NCI-H2081 (cell line): ENCODE results near the gene VWF.
"Not testable (repeated sequence)": the region's sequence is repeated elsewhere in the genome, so short reads cannot be mapped to it uniquely, and the experiment has no call there.

Source experiments
- DNase-seq, 2 experiments: peaks; one replicate each; lab custom pipeline; 2025; lab: John Stamatoyannopoulos, UW

Gene VWF

DNA sequence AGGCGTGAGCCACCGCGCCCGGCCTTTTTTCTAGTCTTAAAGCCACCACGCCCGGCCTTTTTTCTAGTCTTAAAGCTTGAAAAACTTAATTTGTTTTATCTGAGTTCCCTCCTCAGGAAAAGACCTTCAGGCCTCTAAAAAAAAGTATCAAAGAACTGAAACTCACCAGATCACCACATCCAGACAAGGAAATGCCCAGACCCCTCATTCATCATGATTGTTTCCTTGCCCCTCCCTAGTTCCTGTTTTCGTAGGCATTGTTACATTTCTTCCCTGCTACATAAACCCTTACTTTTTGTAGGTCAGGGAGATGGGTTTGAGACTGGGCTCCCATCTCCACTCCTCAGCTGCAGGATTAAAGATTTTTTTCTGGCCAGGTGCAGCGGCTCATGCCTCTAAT is 21.1 kb upstream of the VWF start:
- no peak for DNase-seq

DNA sequence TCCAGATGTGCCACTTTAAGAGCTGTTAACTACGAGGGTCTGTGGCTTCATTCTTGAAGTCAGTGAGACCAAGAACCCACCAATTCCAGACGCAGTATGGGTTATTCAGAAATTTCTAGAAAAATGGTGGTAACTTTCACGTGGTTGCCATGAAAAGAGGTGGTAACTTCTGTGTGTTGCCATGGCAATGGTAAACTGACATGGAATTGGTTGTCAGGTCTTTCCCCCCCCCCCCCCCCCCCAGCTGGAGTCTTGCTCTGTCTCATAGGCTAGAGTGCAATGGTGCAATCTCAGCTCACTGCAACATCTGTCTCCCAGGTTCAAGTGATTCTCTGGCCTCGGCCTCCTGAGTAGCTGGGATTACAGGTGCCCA is 18.8 kb upstream of the VWF start:
- no peak for DNase-seq

DNA sequence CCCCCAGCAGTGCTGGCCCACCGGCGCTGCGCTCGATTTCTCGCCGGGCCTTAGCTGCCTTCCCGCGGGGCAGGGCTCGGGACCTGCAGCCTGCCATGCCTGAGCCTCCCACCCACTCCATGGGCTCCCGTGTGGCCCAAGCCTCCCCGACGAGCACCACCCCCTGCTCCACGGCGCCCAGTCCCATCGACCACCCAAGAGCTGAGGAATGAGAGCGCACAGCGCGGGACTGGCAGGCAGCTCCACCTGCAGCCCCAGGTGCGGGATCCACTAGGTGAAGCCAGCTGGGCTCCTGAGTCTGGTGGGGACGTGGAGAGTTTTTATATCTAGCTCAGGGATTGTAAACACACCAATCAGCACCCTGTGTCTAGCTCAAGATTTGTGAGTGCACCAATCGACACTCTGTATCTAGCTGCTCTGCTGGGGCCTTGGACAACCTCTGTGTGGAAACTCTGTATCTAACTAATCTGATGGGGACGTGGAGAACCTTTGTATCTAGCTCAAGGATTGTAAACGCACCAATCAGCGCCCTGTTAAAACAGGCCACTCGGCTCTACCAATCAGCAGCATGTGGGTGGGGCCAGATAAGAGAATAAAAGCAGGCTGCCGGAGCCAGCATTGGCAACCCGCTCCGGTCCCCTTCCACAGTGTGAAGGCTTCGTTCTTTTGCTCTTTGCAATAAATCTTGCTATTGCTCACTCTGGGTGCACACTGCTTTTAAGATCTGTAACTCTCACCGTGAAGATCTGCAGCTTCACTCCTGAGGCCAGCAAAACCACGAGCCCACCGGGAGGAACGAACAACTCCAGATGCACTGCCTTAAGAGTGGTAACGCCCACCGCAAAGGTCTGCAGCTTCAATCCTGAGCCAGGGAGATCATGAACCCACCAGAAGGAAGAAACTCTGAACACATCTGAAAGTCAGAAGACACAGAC is 18.2 kb upstream of the VWF start:
- not testable (repeated sequence) for DNase-seq

DNA sequence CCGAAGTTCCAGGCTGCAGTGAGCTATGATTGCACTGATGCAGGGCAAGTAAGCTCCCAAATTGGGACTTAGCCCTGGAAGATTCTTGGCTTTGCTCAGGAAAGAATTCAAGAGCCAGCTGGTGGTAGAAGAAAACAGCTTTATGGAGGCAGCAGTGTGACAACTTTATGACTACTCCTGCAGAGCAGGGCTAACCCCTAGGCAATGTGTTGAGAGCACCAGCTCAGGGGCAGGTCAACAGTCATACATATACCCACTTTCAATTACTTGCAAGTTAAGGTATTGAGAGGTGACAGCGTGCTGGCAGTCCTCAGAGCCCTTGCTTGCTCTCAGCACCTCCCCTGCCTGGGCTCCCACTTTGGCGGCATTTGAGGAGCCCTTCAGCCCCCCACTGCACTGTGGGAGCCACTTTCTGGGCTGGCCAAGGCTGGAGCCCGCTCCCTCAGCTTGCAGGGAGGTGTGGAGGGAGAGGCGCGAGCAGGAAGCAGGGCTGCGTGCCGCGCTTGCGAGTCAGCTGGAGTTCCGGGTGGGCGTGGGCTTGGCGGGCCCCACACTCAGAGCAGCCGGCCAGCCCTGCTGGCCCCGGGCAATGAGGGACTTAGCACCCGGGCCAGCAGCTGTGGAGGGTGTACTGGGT is 17.4 kb upstream of the VWF start:
- DNase-seq = not testable (repeated sequence)

DNA sequence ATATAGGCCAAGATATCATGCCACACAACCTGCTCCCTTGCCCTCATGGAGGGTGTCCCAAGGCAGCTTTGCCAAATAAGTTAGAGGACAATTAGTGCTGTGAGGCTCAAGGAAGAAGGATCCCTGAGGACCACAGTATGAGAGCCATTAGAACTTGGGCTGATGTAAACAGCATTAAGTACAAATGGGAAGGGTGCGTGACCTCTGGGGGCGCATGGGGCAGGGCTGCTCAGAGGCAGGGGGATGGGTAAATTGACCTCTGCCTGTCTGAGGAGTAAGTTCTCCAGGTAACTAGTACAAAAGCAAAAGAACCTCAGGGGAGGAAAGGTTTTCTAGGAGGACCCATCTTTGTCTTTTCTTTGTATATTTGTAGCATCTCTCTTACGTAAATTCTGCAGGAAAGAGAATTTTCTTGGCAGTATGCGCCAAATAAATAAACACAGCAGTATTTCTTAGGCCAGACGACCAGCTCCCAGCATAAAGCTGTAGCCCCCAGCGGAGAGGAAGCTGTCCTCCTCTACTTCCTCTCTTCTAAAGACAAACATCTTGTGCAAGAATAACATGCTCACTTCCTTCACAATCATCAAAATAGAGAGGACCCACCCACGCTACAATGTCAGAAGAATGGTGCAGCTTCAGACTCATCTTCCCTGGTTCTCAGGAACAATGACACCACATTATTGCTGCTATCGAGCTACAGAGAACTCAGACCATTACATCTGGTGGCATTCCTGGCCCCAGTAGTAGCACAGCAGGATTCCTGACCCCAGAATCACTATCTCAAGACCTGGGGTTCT is 16.4 kb upstream of the VWF start:
- no peak for DNase-seq

DNA sequence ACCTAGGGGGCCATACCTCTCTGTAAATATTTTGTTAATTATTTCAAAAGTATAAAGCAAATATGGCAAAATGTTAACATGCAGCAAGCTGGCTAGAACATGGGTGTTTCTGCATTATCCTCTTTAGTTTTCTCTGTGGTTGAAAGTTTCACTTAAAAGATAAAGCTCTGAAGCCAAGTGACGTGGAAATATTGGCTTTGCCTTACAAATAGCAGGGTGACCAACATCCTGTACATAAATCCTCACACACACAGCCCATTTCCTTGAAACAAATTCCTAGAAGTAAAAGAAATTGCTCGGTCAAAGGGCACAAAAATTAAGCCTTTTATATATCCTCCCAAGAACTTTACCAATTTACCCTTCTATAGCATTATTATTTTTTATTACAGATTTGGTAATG is 10.6 kb upstream of the VWF start:
- DNase-seq = no peak

DNA sequence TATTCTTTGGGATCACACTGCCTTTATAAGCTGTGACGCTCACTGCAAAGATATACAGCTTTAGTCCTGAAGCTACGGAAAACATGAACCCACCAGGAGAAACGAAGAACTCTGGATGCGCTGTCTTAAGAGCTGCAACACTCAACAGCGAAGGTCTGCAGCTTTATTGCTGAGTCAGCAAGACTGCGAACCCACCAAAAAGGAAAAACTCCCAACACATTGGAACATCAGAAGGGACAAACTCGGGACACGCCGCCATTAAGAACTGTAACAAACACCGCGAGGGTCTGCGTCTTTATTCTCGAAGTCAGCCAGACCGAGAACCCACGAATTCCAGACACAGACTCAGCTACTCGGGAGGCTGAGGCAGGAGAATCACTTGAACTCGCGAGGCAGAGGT is 9.2 kb upstream of the VWF start:
- DNase-seq = no peak

DNA sequence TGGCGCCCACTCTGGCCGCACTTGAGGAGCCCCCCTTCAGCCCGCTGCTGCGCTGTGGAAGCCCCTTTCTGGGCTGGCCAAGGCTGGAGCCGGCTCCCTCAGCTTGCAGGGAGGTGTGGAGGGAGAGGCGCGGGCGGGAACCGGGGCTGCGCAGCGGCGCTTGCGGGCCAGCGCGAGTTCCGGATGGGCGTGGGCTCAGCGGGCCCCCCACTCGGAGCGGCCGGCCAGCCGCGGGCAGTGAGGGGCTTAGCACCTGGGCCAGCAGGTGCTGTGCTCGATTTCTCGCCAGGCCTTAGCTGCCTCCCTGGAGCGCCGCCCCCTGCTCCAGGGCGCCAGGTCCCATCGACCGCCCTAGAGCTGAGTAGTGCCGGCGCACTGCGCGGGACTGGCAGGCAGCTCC is 8.0 kb upstream of the VWF start:
- no peak for DNase-seq

DNA sequence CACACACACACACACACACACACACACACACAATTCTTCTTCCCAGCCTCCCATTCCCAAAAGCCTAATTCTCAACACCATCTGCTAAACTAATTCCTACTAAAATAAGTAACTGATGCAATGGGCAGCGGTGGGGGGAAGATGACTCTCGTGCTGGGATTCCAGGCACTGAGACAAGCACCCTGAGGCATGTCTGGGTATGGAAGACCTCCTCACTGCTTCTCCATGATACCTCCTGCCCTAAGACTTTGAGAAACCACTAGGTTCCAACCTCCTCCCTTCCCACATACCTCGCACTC is 789 bp upstream of the VWF start:
- no peak for DNase-seq

DNA sequence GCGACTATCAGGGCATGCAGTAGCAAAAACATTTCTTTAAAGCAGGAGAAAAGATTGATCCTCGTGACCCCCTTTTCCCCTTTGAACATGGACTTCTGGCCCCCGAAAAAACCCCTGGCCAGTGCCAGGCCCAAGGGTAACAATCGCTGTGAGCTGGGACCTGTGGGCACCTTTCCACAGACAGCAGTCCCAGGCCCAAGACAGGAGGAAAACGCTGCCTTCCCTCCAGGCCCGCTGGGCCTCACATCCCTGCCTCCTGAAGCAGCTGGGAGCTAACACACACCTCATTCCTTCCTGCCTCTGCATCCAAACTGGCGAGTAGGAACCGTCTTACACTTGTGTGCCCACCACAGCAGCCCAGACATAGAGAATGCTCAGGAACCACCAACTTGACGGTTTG is 1.2 kb downstream of the VWF start:
- DNase-seq = no peak

DNA sequence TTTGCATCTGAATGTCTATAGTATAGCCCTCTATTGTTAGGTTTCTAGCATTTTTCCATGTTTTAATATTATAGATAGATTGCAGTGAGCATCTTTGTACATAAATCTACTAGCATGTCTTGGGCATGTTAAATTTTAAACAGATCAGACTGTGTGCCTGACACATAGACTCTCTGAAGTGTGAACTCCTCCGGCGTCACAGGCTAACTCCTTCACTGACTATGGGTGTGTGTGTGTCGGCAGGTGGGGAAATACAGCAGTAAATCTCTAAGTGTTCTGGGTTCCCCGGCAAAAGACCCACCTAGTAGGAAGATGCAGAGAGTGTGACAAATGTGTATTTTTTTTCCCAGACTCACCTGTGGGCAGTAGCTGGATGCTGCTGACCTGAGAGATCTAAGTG is 2.3 kb downstream of the VWF start:
- no peak for DNase-seq

DNA sequence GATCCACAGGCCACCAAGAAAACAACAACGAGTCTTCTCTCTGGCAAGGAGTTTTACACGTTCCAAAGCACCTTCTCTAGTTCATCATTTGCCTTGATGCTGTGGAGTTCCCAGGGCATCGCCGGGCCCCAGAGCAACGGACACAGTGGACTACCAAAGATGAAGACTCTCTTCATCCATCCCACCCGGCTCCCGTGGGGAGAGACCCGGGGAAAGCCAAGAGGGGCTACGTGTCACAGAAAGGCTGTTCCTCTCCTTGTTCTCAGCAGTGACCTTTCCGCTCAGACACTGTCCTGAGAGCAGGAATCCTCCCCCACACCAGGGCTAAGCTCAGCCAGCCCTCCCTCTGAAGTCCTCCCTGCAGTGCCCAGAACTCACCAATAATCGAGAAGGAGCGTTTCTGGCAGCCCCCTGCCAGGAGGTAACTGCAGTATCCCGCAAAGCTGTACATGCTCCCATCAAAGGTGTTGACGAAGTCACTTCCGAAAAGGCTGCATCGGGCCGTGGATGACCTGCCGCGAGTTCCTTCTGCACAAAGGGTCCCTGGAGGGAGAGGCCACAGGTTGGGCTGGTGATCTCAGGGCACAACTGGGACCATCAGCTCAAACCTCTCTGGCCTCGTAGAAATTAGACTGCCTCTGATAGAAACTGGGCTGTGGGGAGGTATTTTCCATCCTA is 3.5 kb downstream of the VWF start:
- no peak for DNase-seq

DNA sequence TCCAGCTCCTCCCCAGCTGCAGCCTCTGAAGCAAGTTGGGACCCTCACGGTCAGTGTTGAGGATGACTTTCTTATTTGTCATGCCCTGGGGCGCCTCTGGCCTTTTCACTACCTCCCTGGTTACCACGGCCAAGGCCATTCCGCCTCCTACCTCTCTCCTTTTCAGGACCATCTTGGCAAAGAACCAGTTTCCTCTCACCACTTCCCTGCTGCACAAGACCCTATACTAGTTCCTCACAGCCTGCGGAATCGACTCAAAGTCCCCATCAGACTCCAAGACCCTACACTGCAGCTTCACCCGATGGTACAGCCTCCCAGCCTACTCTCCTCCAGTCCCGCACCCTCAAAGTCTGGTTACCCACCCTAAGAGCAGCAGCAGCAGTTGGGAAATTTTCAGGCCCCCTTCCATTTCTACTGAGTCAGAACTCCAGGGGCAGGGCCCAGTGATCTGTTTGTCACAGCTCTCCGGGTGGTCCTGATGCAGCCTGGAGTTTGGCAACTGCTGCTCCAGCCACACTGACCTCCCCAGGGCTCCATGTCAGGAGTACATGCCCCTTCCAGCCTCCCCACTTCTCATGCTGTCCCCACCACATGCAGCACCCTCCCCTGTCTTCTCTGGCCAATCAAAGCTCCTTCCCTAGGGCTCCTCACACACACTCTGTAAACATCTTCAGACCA is 5.4 kb downstream of the VWF start:
- no peak for DNase-seq

DNA sequence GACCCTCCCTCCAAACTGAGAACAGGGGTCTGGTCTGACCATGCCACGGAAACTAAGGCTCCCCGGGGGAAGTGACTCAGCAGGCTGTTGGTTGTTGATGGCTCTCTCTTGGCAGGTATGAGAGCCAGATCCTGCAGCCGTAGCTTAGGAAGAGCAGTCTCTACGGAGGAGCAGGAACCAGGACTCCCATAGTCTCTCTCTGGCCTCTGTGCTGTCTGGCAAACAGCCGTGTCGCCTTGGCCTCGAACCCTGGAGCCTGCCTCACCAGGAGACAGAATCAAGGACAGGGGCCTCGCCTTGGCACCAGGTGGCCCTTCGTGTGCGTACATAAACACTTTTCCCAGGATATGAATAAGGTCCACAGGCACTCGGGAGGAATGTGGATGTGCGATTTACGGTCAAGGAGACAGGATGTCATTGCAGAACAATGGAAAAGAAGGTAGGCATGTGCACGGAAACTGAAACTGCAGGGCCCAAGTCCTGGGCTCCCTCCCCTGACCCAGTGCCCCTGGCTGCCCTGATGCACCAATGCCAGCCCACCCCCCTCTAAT is 7.9 kb downstream of the VWF start:
- no peak for DNase-seq

DNA sequence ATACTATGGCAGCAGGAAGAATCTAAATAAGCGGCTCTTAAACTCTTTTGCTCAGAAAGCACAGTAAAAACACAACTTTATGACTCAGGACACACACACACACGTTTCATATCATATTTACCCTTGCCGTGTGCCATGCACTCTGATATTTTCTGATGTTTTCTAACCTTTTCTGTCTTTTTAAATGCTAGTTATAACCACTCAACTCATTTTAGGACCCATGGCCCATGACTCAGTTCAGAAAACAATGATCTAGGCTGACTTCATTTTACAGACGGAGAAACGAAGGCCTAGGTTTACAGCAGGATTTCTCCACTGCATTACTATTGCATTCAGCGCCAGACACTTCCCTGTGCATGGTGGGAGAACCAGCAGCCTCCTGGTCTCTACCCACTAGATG is 9.1 kb downstream of the VWF start:
- DNase-seq = no peak

DNA sequence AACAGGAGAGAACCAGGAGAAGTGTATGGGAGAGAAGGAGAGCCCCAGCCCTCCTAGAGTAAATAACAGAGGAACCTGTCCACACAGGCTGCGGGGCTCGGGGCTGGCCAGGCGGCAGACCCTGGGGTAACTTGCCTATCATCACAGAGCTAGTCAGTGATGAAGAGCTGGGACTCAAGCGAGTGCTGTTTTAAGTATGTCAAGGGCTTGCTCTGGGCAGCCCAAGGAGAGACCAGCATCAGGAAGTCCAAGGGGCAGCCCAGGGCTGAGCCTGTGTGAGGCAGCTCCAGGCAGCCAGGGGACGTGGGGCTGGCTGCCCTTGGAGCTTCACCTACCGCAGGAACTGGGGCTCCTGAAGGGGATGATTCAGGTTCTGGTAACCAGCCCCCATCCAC is 10.0 kb downstream of the VWF start:
- DNase-seq = no peak

DNA sequence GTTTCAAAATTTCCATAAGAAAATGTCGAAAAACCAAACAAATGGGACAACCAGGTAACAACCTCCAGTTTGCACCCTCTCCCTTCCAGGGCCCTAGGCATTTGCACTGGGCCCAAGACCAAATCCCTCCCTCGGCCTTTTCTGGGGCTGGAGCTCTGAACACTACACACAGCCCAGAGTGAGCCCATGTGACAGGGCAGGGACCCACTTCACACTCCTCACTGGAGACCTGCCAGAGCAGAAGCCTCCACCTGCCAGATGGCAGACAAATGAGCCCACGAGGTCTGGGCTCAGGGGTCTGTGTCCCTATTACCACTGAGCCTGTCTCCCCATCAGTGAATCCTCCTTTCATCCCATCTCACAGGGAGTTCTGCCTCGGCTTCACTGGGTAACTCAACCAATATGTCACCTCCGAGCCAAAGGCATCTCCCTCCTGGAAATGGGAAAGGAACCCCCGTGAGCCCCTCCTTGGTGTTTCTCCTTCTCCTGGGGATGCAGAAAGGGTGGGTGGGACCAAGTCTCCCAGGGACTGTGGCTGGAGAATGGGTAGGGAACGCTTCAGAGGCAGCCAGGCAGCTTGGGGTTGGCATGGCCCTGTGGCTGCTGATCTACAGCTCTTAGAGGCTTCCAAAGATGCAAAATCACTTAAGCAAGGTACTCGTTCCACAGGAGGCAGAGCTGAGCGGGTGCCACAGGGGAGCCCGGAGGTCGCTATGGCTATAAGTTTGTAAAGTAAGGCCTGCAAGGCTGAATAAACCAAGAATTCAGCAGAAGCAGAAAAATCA is 10.6 kb downstream of the VWF start:
- DNase-seq = no peak

DNA sequence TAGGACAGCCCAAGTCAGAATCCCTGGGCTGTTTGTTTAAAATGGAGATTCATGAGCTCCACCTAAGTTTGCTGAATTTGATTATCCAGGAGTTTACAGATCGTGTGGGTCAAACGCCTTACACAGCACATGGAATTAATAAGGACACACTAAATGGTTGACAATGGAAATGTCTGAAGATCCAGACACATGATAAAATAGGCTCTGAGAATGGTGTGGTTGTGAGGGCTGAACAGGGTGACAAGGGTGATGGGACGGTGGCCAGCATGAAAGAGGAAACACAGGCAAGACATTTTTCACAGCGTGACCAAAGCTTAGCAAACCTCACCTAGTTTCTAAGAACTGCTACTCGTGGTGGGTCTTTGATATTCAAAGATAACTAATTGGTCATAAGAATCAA is 12.5 kb downstream of the VWF start:
- DNase-seq = no peak

DNA sequence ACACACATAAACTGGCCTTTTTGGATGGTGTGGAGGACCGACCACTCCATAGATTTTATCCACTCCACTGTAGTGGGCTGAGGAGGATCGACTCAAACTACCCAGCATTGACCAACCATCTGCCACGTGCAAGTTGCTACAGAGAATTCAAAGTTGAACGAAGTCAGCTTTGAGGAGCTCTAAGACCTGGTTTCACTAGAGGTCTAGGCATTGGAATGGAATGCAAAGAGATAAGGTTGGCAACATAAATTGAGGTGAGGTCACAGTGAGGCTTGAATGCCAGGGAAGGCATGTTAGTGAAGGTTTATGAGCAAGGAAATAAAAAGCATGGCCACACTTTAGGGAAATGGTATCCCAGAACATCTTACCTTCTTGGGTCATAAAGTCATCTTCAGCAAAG is 14.5 kb downstream of the VWF start:
- DNase-seq = no peak

DNA sequence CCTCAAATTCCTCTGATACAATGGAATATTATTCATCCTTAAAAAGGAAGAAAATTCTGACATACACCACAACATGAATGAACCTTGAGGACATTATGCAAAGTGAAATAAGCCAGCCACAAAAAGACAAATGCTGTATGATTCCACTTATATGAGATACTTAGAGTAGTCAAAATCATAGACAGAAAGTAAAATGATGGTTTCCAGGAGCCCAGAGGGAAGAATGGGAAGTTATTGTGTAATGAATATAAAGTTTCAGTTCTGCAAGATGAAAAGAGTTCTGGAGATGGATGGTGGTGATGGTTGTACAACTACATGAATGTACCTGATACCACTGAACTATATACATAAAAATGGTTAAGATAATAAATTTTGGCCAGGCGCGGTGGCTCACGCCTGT is 18.3 kb downstream of the VWF start:
- no peak for DNase-seq

DNA sequence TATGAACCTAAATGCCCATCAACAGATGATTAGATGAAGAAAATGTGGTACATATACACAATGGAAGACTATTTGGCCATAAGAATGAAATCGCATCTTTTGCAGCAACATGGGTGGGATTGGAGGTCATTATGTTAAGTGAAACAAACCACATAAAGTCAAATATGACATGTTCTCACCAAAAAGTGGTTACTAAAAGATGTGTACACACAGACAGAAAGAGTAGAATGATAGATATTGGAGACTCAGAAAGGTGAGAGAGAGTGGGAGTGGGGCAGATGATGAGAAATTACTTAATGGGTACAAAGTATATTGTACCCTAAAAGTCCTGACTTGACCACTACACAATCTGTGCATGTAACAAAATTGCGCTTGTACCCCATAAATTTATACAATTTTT is 19.6 kb downstream of the VWF start:
- DNase-seq = no peak
